NB4 (cell line): ENCODE data around the gene MRPS31.

Experiments
- POLR2A ChIP-seq: IDR thresholded peaks from 2 replicates; pipeline ENCODE4 v1.6.1; 2011; ENCODE audit warnings: mild to moderate bottlenecking; ENCODE audit not compliant: insufficient read length; ENCODE audit errors: extremely low read depth
- TF ChIP-seq, protein P1 (sequence below): IDR thresholded peaks from one replicate; pipeline ENCODE4 v1.5.1; 2012; ENCODE audit warnings: low read depth, low read length

DNA sequence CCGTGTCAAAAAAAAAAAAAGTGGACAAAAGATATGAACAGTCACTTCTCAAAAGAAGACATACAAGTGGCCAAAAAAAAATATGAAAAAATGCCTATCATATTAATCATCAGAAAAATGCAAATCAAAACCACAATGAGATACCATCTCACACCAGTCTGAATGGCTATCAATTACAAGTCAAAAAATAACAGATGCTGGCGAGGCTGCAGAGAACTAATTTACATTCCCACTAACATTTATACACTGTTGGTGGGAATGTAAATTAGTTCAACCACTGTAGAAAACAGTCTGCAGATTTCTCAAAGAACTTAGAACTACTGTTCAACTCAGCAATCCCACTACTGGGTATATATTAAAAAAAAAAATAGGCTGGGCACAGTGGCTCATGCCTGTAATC lies 78.0 kb downstream of the MRPS31 start:
- TF ChIP-seq, protein P1, sequence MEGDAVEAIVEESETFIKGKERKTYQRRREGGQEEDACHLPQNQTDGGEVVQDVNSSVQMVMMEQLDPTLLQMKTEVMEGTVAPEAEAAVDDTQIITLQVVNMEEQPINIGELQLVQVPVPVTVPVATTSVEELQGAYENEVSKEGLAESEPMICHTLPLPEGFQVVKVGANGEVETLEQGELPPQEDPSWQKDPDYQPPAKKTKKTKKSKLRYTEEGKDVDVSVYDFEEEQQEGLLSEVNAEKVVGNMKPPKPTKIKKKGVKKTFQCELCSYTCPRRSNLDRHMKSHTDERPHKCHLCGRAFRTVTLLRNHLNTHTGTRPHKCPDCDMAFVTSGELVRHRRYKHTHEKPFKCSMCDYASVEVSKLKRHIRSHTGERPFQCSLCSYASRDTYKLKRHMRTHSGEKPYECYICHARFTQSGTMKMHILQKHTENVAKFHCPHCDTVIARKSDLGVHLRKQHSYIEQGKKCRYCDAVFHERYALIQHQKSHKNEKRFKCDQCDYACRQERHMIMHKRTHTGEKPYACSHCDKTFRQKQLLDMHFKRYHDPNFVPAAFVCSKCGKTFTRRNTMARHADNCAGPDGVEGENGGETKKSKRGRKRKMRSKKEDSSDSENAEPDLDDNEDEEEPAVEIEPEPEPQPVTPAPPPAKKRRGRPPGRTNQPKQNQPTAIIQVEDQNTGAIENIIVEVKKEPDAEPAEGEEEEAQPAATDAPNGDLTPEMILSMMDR, result no peak
- no peak for TF ChIP-seq POLR2A
